ENCODE data around the gene GRAMD4. TPM values are rescaled to one million over a fixed set of nuclear protein-coding genes. Genes with fewer than 3 reads are reported as not detected.

Gene GRAMD4
- total RNA-seq, 1 donor from 2014 or later, result 58.1 TPM

DNA sequence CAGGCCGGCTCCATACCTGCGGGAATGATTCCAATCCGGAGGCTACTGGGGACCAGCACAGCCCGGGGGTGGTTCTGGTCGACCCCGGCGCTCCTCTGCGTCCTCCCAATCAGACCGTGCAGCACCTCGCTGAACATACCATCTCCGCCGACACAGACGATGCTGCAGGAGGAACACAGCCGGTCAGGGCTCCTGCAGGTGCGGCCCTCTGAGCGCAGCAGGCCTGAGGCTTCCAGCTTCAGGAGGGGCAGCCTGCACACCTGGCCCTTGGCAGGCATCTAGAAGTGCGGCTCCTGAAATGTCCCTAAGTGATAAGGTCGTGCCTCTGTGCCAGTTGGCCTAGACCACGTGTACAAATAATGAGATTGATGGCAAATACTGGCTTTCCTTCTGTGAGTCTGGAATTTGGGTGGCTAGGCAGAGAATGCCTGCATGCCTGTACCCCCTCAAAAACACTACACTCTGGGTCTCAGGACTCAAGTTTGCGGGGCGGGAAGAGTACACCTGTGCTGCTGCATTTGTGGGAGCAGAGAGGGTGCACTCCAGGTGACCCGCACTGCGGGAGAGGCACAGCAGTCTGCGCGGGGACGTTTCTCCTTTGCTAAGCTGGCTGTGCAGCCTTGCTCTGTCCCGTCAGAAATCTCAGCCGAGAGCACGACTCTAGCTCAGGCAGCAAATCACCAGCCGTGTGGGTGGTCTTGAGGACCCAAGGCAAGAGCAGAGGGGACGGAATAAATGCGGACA lies 87.8 kb downstream of the GRAMD4 start:
- ATAC-seq (no peak), DNase-seq (peak; percentile 24)
- Histone ChIP-seq H3K4me1 (no peaks in the 10 kb centered on the region), H3K36me3 (peaks cover 95% of the 10 kb centered on the region), H3K9me3 (no peaks in the 10 kb centered on the region), H3K27ac (no peak overlapping the region), H3K27me3 (ENCODE audit: low read depth) (no peaks in the 10 kb centered on the region), H3K4me3 (no peak overlapping the region)
- TF ChIP-seq, protein P1, sequence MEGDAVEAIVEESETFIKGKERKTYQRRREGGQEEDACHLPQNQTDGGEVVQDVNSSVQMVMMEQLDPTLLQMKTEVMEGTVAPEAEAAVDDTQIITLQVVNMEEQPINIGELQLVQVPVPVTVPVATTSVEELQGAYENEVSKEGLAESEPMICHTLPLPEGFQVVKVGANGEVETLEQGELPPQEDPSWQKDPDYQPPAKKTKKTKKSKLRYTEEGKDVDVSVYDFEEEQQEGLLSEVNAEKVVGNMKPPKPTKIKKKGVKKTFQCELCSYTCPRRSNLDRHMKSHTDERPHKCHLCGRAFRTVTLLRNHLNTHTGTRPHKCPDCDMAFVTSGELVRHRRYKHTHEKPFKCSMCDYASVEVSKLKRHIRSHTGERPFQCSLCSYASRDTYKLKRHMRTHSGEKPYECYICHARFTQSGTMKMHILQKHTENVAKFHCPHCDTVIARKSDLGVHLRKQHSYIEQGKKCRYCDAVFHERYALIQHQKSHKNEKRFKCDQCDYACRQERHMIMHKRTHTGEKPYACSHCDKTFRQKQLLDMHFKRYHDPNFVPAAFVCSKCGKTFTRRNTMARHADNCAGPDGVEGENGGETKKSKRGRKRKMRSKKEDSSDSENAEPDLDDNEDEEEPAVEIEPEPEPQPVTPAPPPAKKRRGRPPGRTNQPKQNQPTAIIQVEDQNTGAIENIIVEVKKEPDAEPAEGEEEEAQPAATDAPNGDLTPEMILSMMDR (IDR thresholded peaks at IDR 0.05), result no peak
- intact Hi-C loops (cut with DNase I), result no loop called here

GRCh38 chr22:46708766-46709330 lies 88.7 kb downstream of the GRAMD4 start:
- ATAC-seq, result peak in 1 of 2 donors; percentile 23
- peak; percentile 35 for DNase-seq
- no peak overlapping the region for H3K27ac ChIP-seq
- H3K9me3 ChIP-seq, result no peaks in the 10 kb centered on the region
- peaks cover 3% of the 10 kb centered on the region for H3K4me1 ChIP-seq
- peaks cover 87% of the 10 kb centered on the region for H3K36me3 ChIP-seq
- TF ChIP-seq, protein P1 (IDR thresholded peaks at IDR 0.05), result no peak
- no peak overlapping the region for H3K4me3 ChIP-seq
- no peaks in the 10 kb centered on the region for H3K27me3 ChIP-seq (ENCODE audit: low read depth)
- intact Hi-C loops (cut with DNase I), result no loop called here

- ATAC-seq (no peak), DNase-seq (no peak)
- Histone ChIP-seq H3K27ac (no peak overlapping the region), H3K27me3 (ENCODE audit: low read depth) (no peaks in the 10 kb centered on the region), H3K4me3 (no peak overlapping the region), H3K4me1 (peaks cover 14% of the 10 kb centered on the region), H3K9me3 (no peaks in the 10 kb centered on the region), H3K36me3 (peaks cover 78% of the 10 kb centered on the region)
- TF ChIP-seq, protein P1 (IDR thresholded peaks at IDR 0.05), result no peak
- intact Hi-C loops (cut with DNase I), result no loop called here
Observed at GRCh38 chr22:46710806-46711205, 90.6 kb downstream of the GRAMD4 start.

DNA sequence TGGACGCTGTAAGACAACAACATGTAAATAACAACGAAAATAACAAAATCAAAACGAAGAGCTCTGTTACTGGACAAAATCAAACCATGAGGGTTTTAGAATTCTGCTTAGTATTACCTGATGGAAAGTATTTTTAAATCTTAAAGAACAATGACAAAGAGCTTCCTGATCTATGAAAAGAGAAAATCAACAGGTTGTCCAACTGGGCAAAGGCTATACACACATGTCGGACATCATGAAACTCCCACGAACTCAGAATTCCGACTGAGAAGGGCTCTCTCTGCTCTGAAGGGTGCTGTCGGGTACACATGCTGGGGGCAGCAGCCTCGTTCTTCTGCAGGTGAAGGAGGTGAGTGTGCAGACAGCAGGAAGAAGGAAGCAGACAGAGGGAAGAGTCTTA lies 92.1 kb downstream of the GRAMD4 start:
- no peak overlapping the region for H3K27ac ChIP-seq
- no peak for ATAC-seq

DNA sequence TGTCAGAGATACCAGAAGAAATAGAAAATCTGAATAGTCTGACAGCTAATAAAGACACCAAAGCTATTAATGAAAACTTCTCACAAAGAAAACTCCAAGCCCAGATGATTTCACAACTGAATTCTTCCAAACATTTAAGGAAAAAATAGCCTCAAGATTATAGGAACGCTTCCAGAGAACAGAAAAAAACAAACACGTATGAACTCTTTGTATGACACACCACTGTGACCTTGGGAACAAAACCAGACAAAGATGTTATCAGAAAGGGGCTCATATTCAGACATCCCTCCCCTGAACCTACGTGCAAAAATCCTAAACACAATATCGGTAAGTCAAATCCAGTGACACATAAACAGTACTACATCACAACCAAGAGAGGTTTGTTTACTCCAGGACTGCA lies 94.4 kb downstream of the GRAMD4 start:
- DNase-seq (no peak), ATAC-seq (no peak)
- H3K27ac ChIP-seq, result no peak overlapping the region
- H3K9me3 ChIP-seq, result no peaks in the 10 kb centered on the region
- peaks cover 77% of the 10 kb centered on the region for H3K36me3 ChIP-seq
- no peak overlapping the region for H3K4me3 ChIP-seq
- TF ChIP-seq, protein P1 (IDR thresholded peaks at IDR 0.05), result no peak
- peaks cover 14% of the 10 kb centered on the region for H3K4me1 ChIP-seq
- H3K27me3 ChIP-seq (ENCODE audit: low read depth), result no peaks in the 10 kb centered on the region
- intact Hi-C loops (cut with DNase I), result no loop called here

More for the DNA sequence above, 92.1 kb downstream of the GRAMD4 start:
- Histone ChIP-seq H3K4me3 (no peak overlapping the region), H3K9me3 (no peaks in the 10 kb centered on the region), H3K4me1 (peaks cover 14% of the 10 kb centered on the region), H3K36me3 (peaks cover 77% of the 10 kb centered on the region), H3K27me3 (ENCODE audit: low read depth) (no peaks in the 10 kb centered on the region)
- intact Hi-C loops (cut with DNase I), result no loop called here
- TF ChIP-seq, protein P1 (IDR thresholded peaks at IDR 0.05), result no peak
- DNase-seq, result no peak
